PC-9 (cell line): ENCODE data around the gene OR5V1. TPM values are rescaled to one million over a fixed set of nuclear protein-coding genes. Genes with fewer than 3 reads are reported as not detected.
"Not testable (repeated sequence)": the region's sequence is repeated elsewhere in the genome, so short reads cannot be mapped to it uniquely, and the experiment has no call there.

Experiments used
- BruUV-seq: library from RNA; stranded (reverse); fragments of 400-500 nt; replicated peaks from 2 replicates; lab custom pipeline; 2021; lab: Mats Ljungman, UMichigan
- CTCF ChIA-PET: fragments of 300-600 bp; sonication (Branson Sonifier 250); formaldehyde crosslinking; loops from one replicate; lab custom pipeline; 2022; ENCODE audit warnings: antibody characterized with exemption; lab: Charles Lee
- POLR2A ChIA-PET: fragments of 300-600 bp; sonication (Branson Sonifier 250); formaldehyde crosslinking; loops from one replicate; lab custom pipeline; 2022; ENCODE audit warnings: antibody characterized with exemption; ENCODE audit not compliant: unreplicated experiment; lab: Charles Lee
- DNase-seq, 2 experiments: peaks; one replicate each; pipeline versions ENCODE4 v3.0.0 to v3.0.0-alpha.2; 2015 to 2022; ENCODE audit warnings: mixed read lengths in 1 of 2
- H2AFZ ChIP-seq: fragments of 200-600 bp; sonication (generic); 2 replicates; pipeline ENCODE4 v1.8.1; 2017; ENCODE audit warnings: antibody characterized with exemption
- H3F3A ChIP-seq: fragments of 200-600 bp; sonication (generic); 2 replicates; pipeline ENCODE4 v1.8.1; 2017; ENCODE audit warnings: antibody characterized with exemption, mild to moderate bottlenecking, low read depth; ENCODE audit not compliant: insufficient read depth
- H3K27ac ChIP-seq: fragments of 200-600 bp; sonication (generic); 2 replicates; pipeline ENCODE4 v1.6.1; 2016; ENCODE audit warnings: mixed run types
- H3K27me3 ChIP-seq: fragments of 200-600 bp; sonication (generic); 2 replicates; pipeline ENCODE4 v1.6.1; 2016; ENCODE audit warnings: low read depth, mixed run types; ENCODE audit not compliant: insufficient read depth
- H3K36me3 ChIP-seq: fragments of 200-600 bp; sonication (generic); 2 replicates; pipeline ENCODE4 v1.6.1; 2016; ENCODE audit warnings: low read depth, mixed run types
- H3K4me1 ChIP-seq: fragments of 200-600 bp; sonication (generic); replicated peaks from 2 replicates; pipeline ENCODE4 v1.6.1; 2016; ENCODE audit warnings: mixed run types; ENCODE audit not compliant: insufficient read depth
- H3K4me2 ChIP-seq: fragments of 200-600 bp; sonication (generic); 2 replicates; pipeline ENCODE4 v1.6.1; 2017; ENCODE audit warnings: mixed run types
- H3K4me3 ChIP-seq: fragments of 200-600 bp; sonication (generic); 2 replicates; pipeline ENCODE4 v1.6.1; 2016; ENCODE audit warnings: mixed run types
- H3K79me2 ChIP-seq: fragments of 200-600 bp; sonication (generic); 2 replicates; pipeline ENCODE4 v1.6.1; 2017; ENCODE audit warnings: low read depth, mixed run types
- H3K9me2 ChIP-seq: fragments of 200-600 bp; sonication (generic); 2 replicates; pipeline ENCODE4 v1.8.1; 2017; ENCODE audit warnings: mild to moderate bottlenecking; ENCODE audit not compliant: insufficient read depth
- H3K9me3 ChIP-seq: fragments of 200-600 bp; sonication (generic); 2 replicates; pipeline ENCODE4 v1.8.1; 2016; ENCODE audit warnings: low read depth; ENCODE audit not compliant: insufficient read depth
- H4K20me1 ChIP-seq: fragments of 200-600 bp; sonication (generic); 2 replicates; pipeline ENCODE4 v1.8.1; 2017; ENCODE audit not compliant: insufficient read depth
- EZH2 ChIP-seq: fragments of 200-600 bp; sonication (generic); IDR thresholded peaks from 2 replicates; pipeline ENCODE4 v1.8.0; 2017; ENCODE audit warnings: antibody characterized with exemption, low read depth
- intact Hi-C: fragments of 100-400 bp; cut with micrococcal nuclease; formaldehyde crosslinking; loops from one replicate; pipeline ENCODE4 v1.10.0; 2022; ENCODE audit not compliant: unreplicated experiment
- total RNA-seq: library from RNA; stranded (reverse); gene quantifications from 2 replicates; pipeline ENCODE4 v1.2.3, GENCODE V29; 2021
- TF ChIP-seq, protein P1 (sequence below): fragments of 200-600 bp; sonication (generic); conservative IDR thresholded peaks from 2 replicates; pipeline ENCODE4 v1.6.1; 2017; ENCODE audit warnings: mixed run types, antibody characterized with exemption, mild to moderate bottlenecking, moderate library complexity

Gene OR5V1
- total RNA-seq, 1 experiment from 2014 or later = not detected

DNA sequence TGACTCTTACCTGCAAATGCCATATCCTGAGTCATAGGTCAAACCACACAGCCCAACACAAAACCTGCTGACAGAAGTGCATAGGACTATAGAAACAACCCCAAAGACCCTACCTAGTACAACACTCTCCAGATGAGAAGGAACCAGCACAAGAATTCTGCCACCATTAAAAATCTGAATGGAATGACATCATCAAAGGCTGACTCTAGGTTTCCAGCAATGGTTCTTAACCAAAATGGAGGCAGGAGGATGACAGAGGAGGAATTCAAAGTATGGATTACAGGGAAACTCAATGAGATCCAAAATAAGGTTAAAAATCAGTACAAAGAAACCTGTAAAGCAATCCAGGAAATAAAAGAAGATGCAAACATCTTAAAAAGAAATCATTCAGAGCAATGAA lies 36.0 kb downstream of the OR5V1 start:
- ChIA-PET CTCF (no interaction called here), POLR2A (no interaction called here)
- H2AFZ ChIP-seq = no peak overlapping the region
- no peak overlapping the region for H3K4me3 ChIP-seq
- no peak overlapping the region for H3K4me2 ChIP-seq
- no peak for TF ChIP-seq EZH2
- TF ChIP-seq, protein P1, sequence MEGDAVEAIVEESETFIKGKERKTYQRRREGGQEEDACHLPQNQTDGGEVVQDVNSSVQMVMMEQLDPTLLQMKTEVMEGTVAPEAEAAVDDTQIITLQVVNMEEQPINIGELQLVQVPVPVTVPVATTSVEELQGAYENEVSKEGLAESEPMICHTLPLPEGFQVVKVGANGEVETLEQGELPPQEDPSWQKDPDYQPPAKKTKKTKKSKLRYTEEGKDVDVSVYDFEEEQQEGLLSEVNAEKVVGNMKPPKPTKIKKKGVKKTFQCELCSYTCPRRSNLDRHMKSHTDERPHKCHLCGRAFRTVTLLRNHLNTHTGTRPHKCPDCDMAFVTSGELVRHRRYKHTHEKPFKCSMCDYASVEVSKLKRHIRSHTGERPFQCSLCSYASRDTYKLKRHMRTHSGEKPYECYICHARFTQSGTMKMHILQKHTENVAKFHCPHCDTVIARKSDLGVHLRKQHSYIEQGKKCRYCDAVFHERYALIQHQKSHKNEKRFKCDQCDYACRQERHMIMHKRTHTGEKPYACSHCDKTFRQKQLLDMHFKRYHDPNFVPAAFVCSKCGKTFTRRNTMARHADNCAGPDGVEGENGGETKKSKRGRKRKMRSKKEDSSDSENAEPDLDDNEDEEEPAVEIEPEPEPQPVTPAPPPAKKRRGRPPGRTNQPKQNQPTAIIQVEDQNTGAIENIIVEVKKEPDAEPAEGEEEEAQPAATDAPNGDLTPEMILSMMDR = no peak
- H3K27ac ChIP-seq = no peak overlapping the region
- intact Hi-C loops = no loop called here
- H3F3A ChIP-seq = no peaks in the 10 kb centered on the region
- no peaks in the 10 kb centered on the region for H3K4me1 ChIP-seq
- H3K36me3 ChIP-seq = no peaks in the 10 kb centered on the region
- DNase-seq = no peak
- H3K9me2 ChIP-seq = no peaks in the 10 kb centered on the region
- no TSS peak for BruUV-seq
- H3K9me3 ChIP-seq = no peaks in the 10 kb centered on the region
- no peaks in the 10 kb centered on the region for H3K79me2 ChIP-seq
- H3K27me3 ChIP-seq = no peaks in the 10 kb centered on the region
- H4K20me1 ChIP-seq = no peaks in the 10 kb centered on the region

DNA sequence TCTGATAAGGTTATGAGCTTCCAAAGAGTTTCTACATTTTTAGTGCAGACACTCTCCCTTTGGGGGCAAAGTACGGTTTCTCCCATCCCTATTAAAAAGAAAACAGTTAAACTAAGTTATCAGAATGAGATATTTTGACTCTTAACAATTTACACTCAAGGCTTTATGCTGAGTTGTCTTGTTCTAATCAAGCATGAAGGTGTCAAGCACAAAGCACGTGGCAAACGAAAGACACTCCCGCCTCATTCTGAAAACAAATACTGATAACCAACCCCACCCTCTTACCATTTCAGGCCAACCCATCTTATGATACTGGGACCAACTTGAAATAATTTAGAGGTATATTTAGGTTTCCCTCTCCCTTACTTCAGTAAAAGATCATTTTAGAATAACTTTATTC lies 42.9 kb downstream of the OR5V1 start:
- H3K9me2 ChIP-seq = no peaks in the 10 kb centered on the region
- BruUV-seq = no TSS peak
- CTCF ChIA-PET = no interaction called here

GRCh38 chr6:29323332-29323731 lies 45.3 kb downstream of the OR5V1 start:
- POLR2A ChIA-PET, intact Hi-C loops, H3K4me3 ChIP-seq: not testable (repeated sequence)

More for the DNA sequence above, 42.9 kb downstream of the OR5V1 start:
- Histone ChIP-seq H3K4me2 (no peak overlapping the region), H3K27ac (no peak overlapping the region), H2AFZ (no peak overlapping the region), H3K4me3 (no peak overlapping the region), H3K27me3 (no peaks in the 10 kb centered on the region), H3F3A (no peaks in the 10 kb centered on the region), H3K79me2 (no peaks in the 10 kb centered on the region), H3K9me3 (no peaks in the 10 kb centered on the region), H3K4me1 (no peaks in the 10 kb centered on the region), H3K36me3 (no peaks in the 10 kb centered on the region), H4K20me1 (no peaks in the 10 kb centered on the region)
- POLR2A ChIA-PET = no interaction called here
- no peak for DNase-seq
- no peak for TF ChIP-seq EZH2
- TF ChIP-seq, protein P1 = no peak
- intact Hi-C loops = no loop called here

GRCh38 chr6:29319931-29320330 lies 48.7 kb downstream of the OR5V1 start:
- DNase-seq = no peak
- no peak overlapping the region for H2AFZ ChIP-seq
- no peaks in the 10 kb centered on the region for H3K79me2 ChIP-seq
- H3K27ac ChIP-seq = no peak overlapping the region
- intact Hi-C loops = no loop called here
- no peaks in the 10 kb centered on the region for H3K36me3 ChIP-seq
- BruUV-seq = no TSS peak
- peaks cover 22% of the 10 kb centered on the region for H3K27me3 ChIP-seq
- ChIA-PET POLR2A (interaction anchor here (0.5 kb wide), 1 partner anchor 9 kb away, joined by 3 read pairs; no protein-coding TSS in a partner anchor), CTCF (no interaction called here)
- no peak overlapping the region for H3K4me3 ChIP-seq
- TF ChIP-seq, protein P1 = no peak
- TF ChIP-seq EZH2 = no peak
- no peaks in the 10 kb centered on the region for H3F3A ChIP-seq
- H4K20me1 ChIP-seq = no peaks in the 10 kb centered on the region
- no peak overlapping the region for H3K4me2 ChIP-seq
- H3K9me3 ChIP-seq = no peaks in the 10 kb centered on the region
- H3K9me2 ChIP-seq = no peaks in the 10 kb centered on the region
- no peaks in the 10 kb centered on the region for H3K4me1 ChIP-seq

More at GRCh38 chr6:29323332-29323731, 45.3 kb downstream of the OR5V1 start:
- H3K27ac ChIP-seq, H3K79me2 ChIP-seq, H3K9me3 ChIP-seq, H3F3A ChIP-seq, H3K9me2 ChIP-seq, H3K4me2 ChIP-seq, H3K27me3 ChIP-seq, BruUV-seq, H2AFZ ChIP-seq, H3K36me3 ChIP-seq, DNase-seq, CTCF ChIA-PET, H4K20me1 ChIP-seq, H3K4me1 ChIP-seq: not testable (repeated sequence)
